ENCODE data around the gene ADGRL3.

The ADGRL3 gene

DNA sequence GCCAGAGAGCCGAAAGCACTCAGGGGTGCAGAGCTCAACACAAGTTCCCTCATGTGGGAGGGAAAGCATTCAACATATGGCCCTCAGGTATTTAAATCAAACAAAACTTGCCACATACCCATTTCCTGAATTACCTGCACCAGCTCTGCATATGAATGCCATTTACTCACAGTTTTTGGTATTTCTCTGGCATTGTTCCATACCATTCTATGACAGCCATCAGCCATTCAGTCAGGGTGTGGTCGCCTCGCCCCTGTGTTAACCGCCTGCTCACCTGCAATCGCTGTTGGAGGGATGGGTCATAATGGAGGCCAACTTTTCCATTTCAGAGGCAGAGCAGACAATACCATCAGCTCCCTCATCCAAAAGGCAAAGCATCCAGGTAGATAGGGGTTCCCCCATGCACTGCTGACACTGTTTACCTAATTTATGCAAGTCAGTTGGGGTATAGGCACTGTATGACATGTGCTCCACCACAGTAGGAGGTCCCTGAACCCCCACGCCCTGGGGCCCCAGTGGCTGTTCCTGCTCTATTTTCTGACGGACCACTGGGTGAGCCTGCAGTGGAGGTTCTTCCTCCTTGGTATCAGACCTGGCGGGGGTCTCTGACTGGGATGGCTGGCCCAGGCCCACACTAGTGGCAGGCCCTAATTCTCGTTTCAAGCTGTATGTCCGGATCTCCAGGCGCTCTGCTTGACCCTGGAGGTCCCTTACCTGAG, 227.1 kb downstream of the ADGRL3 start:
- no peak for DNase-seq (ENCODE audit: low read depth)

DNA sequence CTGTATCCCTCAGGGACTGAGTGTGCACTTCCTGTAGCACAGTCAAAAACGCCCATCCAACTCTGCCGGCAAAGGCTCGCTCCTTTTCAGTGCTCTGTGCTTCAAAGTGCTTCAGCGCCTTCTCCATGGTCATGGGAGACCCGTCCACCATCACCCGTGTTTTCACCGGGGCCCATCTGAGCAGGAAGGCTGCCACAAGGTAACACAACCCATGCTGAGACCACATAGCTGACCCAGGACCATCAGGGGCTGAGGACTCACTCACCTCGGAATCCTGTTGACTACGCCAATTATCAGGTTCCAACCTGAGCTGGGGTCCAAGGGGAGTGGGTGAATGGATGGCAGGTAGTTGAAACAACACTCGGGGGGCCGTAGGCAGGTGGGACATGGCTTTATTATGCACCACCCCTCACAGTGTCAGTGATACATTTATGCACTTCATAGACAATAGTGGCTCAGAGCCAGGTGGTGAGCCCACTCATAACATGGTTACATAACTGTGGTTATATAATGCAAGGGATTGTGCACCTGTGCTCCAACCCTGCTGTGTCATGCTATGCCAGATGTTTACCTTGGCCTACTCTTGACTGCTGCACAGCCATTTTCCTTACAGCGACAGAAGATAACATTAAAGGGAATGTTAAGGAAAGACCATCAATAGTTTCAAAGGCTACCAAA, 227.8 kb downstream of the ADGRL3 start:
- DNase-seq (ENCODE audit: low read depth) = no peak

DNA sequence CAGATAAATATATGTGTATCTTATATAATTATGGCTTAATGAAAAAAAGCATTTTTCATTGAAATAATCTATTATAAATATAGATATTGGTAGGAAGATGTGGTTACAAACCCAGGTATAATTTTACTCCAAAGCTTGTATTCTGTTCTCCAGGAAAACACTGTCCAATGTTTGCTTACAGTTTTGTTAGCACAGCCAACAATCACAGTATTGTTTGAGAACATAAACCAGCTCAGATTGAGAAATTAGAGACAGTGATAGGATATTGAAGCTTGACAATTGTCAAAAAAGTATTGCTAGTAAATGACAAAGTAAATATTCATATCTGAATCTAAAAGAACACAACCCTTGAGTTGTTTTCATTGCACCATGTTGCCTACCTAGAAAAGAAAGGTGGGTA, 228.8 kb downstream of the ADGRL3 start:
- DNase-seq (ENCODE audit: low read depth) = no peak

DNA sequence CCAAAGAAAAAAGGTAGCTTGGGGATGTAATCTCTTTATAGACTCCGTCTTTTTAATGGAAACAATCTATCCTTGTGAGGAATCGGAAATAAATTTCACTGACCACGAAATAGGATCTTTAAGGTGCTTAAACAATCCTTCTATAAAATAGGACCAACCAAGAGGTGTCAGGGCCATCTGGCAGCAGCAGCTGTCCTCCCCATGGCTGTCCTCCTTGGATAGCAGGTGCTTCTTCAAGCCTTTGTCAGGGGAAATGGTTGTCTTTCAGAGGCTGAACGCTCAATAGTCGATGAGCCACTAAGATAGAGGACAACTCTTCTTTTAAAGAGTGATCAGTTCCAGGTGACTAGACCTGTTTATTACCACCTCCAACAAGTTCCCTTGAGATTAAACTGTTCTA, 231.0 kb downstream of the ADGRL3 start:
- DNase-seq (ENCODE audit: low read depth) = no peak

DNA sequence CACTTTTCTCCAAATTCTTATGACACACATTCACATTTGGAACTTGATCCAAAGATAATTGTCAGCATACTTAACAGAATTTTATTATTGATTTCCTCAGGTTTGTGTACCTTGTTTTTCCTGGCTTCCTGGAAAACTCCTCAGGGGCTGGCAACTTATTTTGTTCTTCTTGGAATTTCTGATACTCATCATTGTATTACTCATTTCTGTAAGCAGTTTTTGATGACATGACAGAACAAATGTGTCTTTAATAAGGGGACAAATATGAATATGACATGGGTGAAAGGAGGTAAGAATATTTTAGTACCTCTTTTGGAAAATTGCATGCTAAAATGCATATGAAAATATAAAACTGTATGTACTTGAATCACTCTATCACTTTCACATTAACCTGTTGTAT, 237.8 kb downstream of the ADGRL3 start:
- DNase-seq (ENCODE audit: low read depth) = no peak

DNA sequence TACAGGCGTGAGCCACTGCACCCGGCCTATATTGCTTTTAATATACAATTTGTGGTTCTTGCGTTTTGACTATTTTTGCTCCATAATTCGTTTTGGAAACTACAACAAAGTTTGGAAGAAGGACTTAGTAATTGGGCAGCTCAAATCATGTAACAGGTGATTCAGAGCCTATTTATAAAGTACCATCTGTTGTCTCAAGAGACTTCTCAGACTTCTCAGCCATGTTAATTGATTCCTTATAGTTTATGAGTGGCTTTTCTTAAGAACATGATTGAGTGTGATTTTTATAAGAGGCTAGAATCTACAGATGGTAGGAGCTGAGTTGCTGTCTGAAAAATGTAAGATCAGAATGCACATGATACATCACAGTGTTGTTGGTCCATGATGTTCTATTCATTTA, 240.2 kb downstream of the ADGRL3 start:
- DNase-seq (ENCODE audit: low read depth) = no peak

DNA sequence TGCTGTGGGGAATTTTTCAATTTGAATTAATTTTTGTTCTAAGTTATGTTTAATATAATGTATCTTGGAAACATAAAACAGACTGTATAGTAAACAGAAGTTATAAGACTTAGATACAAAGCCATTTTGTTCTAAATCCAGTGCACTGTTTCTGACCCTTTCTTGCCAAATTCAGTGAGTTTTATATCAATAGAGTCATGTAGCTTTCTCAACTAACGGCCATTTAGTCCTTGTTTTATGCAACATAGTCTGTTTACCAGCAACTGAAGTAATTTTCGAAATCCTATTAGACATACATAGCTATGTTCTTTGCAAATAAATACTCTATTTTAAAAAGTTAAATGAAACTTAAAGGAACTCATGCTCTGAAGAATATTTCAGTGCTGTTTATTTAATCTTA, 242.8 kb downstream of the ADGRL3 start:
- no peak for DNase-seq (ENCODE audit: low read depth)

DNA sequence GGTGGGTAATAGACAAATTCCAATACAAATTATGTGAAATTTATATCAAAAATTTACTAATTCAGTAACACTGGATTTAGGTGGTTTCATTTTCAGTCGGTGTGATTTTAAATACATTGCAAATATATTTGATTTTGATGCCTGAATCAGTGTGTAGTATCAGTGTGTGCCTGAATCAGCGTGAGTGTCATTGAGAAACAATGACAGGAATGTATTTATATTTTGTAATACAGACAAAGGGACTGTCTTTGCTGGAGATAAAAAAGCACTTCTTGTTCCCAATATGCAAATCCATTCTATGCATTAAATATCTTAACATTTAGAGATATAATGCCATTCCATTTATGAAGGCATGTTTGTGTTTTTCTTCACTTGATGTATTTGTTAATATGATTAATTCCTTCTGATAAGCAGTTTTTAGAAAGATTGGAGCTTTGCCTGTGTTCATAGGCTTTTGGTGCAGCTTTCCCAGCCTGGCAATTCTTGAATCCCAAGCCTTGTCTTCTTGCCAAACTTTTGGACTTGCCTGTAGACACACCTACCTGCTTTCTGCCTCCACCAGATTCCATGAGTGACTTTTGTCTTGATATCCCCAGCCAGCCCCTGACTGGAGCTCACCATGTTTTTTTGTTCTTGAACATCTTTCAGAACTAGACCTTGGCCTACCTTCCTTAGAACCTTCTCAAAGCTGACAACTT, 243.8 kb downstream of the ADGRL3 start:
- no peak for DNase-seq (ENCODE audit: low read depth)

DNA sequence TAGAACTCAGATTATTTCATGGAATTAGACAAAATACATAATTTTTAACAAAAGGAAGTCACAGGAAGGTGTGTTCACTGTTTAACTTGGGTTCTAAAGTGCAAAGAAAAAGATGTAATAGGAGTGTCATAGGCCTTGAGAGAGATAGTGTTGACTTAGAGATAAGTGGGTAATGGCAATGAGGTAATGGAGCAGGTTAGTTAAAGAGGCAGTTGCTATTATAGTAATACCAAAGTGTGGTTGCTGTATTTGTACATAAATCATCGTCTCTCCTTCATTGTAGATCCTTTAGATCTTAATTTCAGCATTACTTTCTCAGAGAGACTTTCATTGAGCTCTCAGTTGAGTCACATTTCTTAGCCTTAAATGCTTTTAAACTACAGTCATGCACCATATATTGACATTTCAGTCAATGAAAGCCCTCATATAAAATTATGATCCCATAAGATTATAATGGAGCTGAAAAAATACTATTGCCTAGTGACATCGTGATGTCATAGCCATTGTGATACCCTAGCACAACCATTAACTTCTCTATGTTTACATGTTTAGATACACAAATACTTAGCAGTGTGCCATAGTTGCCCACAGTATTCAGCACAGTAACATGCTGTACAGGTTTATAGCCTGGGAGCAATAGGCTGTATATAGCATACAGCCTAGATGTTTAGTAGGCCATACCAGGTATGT, 245.4 kb downstream of the ADGRL3 start:
- no peak for DNase-seq (ENCODE audit: low read depth)

DNA sequence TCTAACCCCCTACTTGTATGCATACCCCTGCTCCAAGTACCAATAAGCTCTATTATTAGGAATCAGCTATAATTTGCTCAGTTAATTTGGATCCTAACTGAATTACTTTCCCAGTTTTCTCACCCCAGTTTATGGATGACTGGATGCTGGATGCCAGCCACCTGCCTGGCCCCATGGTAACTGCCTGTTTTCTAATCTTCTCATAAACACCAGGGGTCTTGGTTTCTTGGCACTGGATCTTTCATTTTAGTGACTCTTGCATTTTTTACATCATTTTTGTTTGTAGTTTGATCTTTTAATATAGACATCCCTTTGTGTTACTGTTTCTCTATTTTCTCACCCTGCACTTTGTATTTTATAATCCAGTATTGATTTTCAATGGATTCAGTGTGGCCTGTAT, 246.8 kb downstream of the ADGRL3 start:
- DNase-seq (ENCODE audit: low read depth) = no peak

DNA sequence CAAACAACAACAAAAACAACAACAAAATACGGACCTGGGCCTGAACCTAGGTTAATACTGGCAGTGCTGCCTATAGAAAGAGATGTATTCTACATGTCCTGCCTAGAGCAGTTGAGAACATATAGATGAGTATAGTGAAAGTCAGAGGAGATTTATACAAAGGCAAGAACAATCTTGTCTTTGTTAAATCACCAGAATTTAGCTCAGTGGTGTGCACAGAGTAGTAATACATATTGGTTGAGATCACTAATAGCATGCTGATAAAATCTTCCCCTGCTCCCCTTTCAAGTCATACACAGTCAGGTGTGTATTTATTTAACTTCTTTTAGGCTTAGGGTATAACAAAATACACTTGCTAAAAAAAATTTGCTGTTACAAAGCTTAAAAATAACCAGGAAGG, 247.8 kb downstream of the ADGRL3 start:
- no peak for DNase-seq (ENCODE audit: low read depth)

DNA sequence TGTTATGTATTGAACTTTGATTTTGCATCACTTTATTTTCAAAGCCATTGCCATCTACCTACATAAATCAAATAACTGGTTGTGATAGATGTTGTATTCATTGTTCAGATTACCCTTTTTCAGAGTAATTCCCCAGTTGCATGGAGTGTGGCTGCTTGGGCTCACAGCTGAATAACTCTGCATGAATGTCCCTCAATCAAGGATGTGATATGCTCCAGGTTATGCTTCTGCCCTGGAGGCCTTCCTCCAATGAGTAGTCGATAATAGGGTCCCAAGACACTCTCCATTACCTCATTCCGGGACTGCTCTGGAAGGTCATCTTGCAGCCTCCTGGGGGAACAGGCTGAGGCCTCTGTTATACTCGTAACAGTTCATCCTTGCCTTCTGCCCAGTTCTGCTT, 251.8 kb downstream of the ADGRL3 start:
- DNase-seq (ENCODE audit: low read depth) = no peak

DNA sequence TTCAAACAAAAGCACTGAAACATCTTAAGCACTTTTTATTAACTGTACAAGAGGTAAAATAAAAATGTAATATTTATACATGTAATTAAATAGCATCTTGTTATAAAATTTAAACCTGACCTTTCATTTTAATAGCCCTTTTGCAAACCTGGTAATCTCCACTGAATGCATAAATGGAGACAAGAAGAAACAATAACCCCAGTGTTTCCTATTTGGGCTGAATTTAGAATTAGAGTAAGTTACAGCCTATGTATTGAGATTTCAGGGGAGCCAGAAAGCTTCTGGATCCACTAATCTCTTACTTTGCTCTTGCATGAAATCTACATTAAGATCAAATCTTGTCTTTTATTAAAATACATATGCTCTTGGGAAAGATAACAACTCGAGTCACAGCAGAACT, 261.8 kb downstream of the ADGRL3 start:
- DNase-seq (ENCODE audit: low read depth) = no peak

DNA sequence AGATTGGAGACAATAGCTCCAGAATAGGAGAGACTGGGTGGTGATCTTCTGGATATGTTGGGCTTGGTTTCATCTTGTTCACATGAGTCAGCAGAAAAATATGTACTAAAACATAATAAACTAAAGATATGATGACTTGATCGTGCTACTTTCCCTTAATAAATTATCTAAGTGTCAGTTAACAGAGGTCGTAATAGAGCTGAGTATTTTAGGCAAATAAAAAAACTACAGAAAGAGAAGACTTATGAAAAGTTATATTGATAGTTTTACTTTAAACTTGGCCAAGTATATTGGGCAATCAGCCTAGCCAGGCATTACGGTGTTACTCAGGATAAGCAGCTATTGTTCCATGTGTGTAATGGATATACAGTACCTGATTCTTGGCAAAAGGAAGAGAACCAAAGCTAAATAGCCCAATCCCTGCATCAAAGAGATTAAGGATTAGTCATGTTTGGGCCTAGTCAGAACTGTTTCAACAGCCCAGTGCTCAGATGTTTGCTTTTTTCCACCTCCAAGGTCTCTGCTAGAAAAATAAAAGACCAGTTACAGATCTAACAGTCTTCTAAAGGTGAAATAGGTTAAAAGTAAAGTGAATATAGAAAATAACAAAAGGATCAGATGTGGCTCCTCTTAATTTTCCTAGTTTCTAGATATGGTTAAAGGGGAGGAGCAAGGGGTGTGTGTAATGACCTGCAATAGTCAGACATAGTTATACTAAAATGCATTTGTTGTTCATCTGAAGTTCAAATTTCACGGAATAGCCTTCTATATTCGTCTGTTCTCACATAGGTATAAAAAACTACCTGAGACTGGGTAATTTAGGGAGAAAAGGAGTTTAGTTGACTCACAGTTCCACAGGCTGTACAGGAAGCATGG, 262.6 kb downstream of the ADGRL3 start:
- DNase-seq (ENCODE audit: low read depth) = no peak

DNA sequence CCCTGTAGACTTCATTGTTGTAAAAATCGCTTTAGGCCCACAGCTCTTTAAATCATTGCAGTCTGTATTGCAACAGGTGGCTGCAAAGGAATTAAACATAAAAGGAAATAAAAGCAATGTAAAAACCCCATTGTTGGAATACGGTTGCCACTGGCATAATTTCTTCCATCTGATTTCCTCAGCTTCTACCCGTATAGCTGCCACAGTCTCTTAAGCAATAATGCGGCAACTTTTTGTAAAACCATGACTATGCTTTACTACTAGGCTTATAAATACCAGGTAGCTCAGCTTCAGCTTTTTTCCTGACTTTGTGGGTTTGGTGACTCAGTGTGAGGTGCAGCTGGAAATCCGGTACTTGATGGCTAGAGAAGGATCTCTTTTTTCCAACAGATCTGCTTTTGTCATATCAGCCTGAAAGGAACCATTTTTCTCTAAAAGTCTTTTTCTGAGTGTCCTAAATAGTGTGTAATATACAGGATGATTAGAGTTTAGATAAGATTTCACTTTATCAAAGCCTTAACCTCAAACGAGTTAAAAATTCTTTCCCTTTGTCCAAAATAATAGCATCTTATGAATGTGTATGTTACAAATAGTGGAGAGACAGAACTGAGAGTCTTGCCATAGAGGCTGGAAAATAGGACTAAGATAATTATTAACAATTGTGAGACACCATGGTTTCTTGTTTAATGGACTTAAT, 268.0 kb downstream of the ADGRL3 start:
- DNase-seq (ENCODE audit: low read depth) = no peak

DNA sequence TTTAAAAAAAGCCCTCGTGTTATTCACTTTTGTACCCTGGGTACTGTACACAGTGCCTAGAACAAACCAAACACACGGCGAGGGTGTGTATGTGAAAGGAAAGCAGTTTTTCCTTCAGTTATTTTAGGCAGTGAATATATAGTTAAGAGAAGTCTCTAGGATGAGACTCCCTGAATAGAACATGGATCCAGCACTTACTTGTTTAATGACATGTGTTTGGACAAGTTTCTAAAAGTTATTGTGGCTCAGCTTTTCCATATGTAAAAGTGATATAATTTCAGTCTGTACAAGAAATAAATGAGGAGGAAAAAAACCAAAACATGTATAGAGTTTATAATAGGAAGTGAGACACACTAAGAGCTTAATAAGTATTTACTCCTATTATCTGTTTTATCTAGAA, 273.2 kb downstream of the ADGRL3 start:
- DNase-seq (ENCODE audit: low read depth) = no peak

DNA sequence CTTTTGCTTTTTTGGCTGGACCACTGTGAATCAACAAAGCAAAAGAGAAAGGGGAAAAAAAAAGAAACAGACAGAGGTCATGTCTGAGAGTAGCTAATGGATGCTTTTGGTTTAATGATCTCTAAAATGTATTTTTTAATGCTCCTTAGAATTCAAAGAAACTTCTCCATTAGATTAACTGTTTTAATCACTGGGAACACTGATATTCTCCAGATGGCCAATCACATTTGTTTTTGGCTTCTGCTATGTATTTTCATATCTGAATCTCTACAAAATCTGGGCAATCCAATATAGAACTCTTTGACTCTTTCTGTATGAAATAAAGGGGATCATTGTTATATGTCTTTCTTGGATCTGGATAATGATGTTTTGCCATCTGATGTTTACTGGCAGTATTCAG, 278.2 kb downstream of the ADGRL3 start:
- DNase-seq (ENCODE audit: low read depth) = no peak

DNA sequence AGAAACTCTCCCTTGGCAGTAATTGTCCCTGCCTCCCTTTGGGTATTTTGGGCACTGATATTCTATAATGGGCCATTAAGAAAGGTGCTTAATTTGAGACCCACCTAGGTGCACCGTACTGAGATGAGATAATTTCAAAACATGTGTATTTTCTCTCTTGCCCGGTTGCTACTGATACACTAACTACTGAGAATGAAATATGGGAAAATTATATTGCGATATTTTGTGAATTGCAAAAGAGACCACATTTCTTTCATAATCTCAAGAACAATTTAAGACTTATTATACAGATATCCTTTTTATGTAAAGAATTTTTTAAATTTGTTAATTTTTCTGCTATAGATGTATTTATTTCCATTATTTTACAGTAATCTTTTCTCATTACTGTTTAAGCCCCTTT, 284.9 kb downstream of the ADGRL3 start:
- DNase-seq (ENCODE audit: low read depth) = no peak

DNA sequence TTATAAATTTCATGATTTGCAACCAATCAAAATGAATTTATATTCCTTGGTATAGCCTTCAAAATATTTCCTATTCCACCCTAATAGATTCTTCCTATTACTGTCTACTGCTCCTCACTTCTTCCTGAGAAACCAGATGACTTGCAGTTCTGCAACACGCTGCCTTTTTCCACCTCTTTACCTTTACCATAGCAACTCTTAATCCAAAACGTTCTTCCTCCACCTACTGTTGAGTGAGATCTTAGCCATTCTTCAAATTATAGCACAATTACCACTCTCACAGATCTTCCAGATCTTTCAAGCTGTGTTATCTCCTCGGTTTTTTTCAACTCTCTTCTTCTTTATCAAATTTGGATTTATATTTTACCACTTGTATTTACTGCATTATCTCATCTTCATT, 289.8 kb downstream of the ADGRL3 start:
- no peak for DNase-seq (ENCODE audit: low read depth)

DNA sequence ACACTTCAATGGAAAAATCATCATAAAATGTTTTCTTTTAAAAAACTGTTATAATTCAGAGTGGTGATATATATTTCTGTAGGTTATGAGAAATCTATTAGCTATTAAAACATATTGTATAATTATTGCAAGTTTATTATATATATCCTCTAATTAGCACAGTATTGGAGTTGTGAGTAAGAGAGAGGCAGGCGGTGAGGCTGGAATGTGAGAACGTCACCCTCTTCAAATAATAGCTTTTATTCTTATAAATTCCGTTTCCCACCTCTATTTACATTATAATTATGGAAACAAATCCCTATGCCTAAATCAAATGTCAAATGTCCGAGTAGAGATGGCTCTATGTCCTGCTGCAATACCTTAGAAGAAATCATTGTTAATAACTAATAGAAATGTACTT, 292.9 kb downstream of the ADGRL3 start:
- DNase-seq (ENCODE audit: low read depth) = no peak

DNA sequence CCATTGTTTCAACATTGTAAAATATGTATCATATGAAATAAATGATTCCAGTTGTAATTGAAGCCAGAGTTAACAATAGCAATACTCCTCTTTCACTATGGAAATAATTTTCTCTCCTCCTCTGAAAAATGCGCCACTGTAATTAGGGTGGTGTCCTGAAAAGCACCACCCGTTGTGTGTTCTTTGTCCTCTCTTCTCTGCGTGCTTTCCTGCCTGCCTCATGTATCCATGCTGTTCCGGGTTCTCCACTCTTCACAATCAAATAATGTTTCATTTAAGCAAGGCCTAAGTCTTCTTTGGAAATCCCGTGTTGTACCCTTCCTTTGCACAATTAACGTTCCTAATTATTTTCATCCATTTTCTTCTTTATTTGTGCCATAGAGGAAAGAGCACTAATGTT, 293.3 kb downstream of the ADGRL3 start:
- DNase-seq (ENCODE audit: low read depth) = no peak
